Natural killer cell (primary cell): Measurements from ENCODE around the gene ABL1. TPM values are rescaled to one million over a fixed set of nuclear protein-coding genes. Genes with fewer than 3 reads are reported as not detected.

Experiments used
- ATAC-seq, 3 donors: fragments of 150-1000 bp in 2 of 3; fragments of 200-7000 bp in 1 of 3; cut with Tn5 transposase; 1 replicate in 1 of 3; 2 replicates in 2 of 3; pipeline ENCODE4 v1.10.0; 2021; ENCODE audit warnings: mild to moderate bottlenecking in 2 of 3, moderate library complexity in 2 of 3
- DNase-seq, 2 donors: peaks; one replicate each; pipeline versions ENCODE4 v3.0.0 to v3.0.0-alpha.2; 2013 to 2021; ENCODE audit warnings: mixed read lengths in 1 of 2
- H3K27ac ChIP-seq: one replicate; pipeline ENCODE4 v1.5.1; 2013; ENCODE audit warnings: mild to moderate bottlenecking, low read length
- H3K27me3 ChIP-seq: one replicate; pipeline ENCODE4 v1.6.1; 2013; ENCODE audit warnings: low read length; ENCODE audit not compliant: control insufficient read depth, insufficient read depth
- H3K36me3 ChIP-seq: one replicate; pipeline ENCODE4 v1.6.1; 2013; ENCODE audit warnings: low read length; ENCODE audit not compliant: control insufficient read depth, insufficient read depth
- H3K4me1 ChIP-seq: one replicate; pipeline ENCODE4 v1.6.1; 2013; ENCODE audit warnings: low read length; ENCODE audit not compliant: control insufficient read depth, insufficient read depth
- H3K4me3 ChIP-seq: one replicate; pipeline ENCODE4 v1.5.1; 2013; ENCODE audit warnings: low read length
- H3K9me3 ChIP-seq: one replicate; pipeline ENCODE4 v1.6.1; 2013; ENCODE audit warnings: low read length; ENCODE audit not compliant: control insufficient read depth, insufficient read depth
- H3K27ac Mint-ChIP-seq, 2 donors: one replicate each; pipeline ENCODE4 v1.8.0; 2022; ENCODE audit warnings: mild to moderate bottlenecking in 2 of 2, mixed read lengths in 2 of 2, moderate library complexity in 1 of 2
- H3K27me3 Mint-ChIP-seq, 2 donors: one replicate each; pipeline ENCODE4 v1.8.0; 2022; ENCODE audit warnings: low read depth in 2 of 2, mixed read lengths in 2 of 2
- H3K36me3 Mint-ChIP-seq: one replicate; pipeline ENCODE4 v1.8.0; 2022; ENCODE audit warnings: mixed read lengths
- H3K4me1 Mint-ChIP-seq, 2 donors: one replicate each; pipeline ENCODE4 v1.8.0; 2022; ENCODE audit warnings: mixed read lengths in 2 of 2
- H3K4me3 Mint-ChIP-seq: one replicate; pipeline ENCODE4 v1.8.0; 2022; ENCODE audit warnings: mild to moderate bottlenecking, moderate library complexity, mixed read lengths
- H3K9me3 Mint-ChIP-seq, 2 donors: one replicate each; pipeline ENCODE4 v1.8.0; 2022; ENCODE audit warnings: mixed read lengths in 2 of 2
- CTCF ChIP-seq: fragments of 200-600 bp; IDR thresholded peaks from one replicate; pipeline ENCODE4 v1.8.0; 2022; ENCODE audit warnings: antibody characterized with exemption
- WGBS: methylation state at CpG from one replicate; pipeline ENCODE4 v1.1.7; 2013; ENCODE audit warnings: missing lambda C conversion rate; ENCODE audit not compliant: insufficient coverage; 5-methylcytosine and 5-hydroxymethylcytosine counted together
- intact Hi-C: fragments of 100-400 bp; cut with micrococcal nuclease; formaldehyde crosslinking; loops from one replicate; pipeline ENCODE4 v1.14.2; 2022
- total RNA-seq, 4 donors: library from RNA; stranded (reverse); fragments of 120-200 nt in 1 of 4; gene quantifications; one replicate each; pipeline versions ENCODE4 v1.2.3 to v1.2.4, GENCODE V29; 2013 to 2022

ABL1 gene
- total RNA-seq, 3 donors from 2014 or later (not counting 1 experiment from before 2014, with no cell fraction given): 49.7 to 65.6 (median 53.8) TPM

- H3K9me3 ChIP-seq: no peaks in the 10 kb centered on the region
Observed at GRCh38 chr9:130884542-130885483, 49.8 kb downstream of the ABL1 start.

GRCh38 chr9:130885484-130886375 lies 50.7 kb downstream of the ABL1 start:
- H3K27me3 Mint-ChIP-seq: no peaks in the 10 kb centered on the region
- H3K9me3 Mint-ChIP-seq: no peaks in the 10 kb centered on the region
- DNase-seq (no peak), ATAC-seq (no peak)
- no peak overlapping the region for H3K4me3 Mint-ChIP-seq
- H3K36me3 Mint-ChIP-seq: peaks cover 7% of the 10 kb centered on the region
- H3K27ac Mint-ChIP-seq: no peak overlapping the region
- 98% methylated on average over 35 of the region's 35 CpGs for WGBS
- H3K27ac ChIP-seq: no peak overlapping the region
- H3K4me3 ChIP-seq: no peak overlapping the region
- H3K4me1 Mint-ChIP-seq: no peaks in the 10 kb centered on the region
- H3K9me3 ChIP-seq: no peaks in the 10 kb centered on the region
- no peak for TF ChIP-seq CTCF
- H3K27me3 ChIP-seq: no peaks in the 10 kb centered on the region
- intact Hi-C loops: no loop called here
- peaks cover 64% of the 10 kb centered on the region for H3K36me3 ChIP-seq
- H3K4me1 ChIP-seq: no peaks in the 10 kb centered on the region

More at GRCh38 chr9:130884542-130885483, 49.8 kb downstream of the ABL1 start:
- DNase-seq (no peak), ATAC-seq (no peak)
- H3K36me3 Mint-ChIP-seq: peaks cover 7% of the 10 kb centered on the region
- H3K9me3 Mint-ChIP-seq: no peaks in the 10 kb centered on the region
- no peaks in the 10 kb centered on the region for H3K4me1 ChIP-seq
- H3K4me3 Mint-ChIP-seq: no peak overlapping the region
- intact Hi-C loops: no loop called here
- no peaks in the 10 kb centered on the region for H3K4me1 Mint-ChIP-seq
- peaks cover 68% of the 10 kb centered on the region for H3K36me3 ChIP-seq
- H3K27ac Mint-ChIP-seq: no peak overlapping the region
- H3K27me3 Mint-ChIP-seq: no peaks in the 10 kb centered on the region
- H3K4me3 ChIP-seq: no peak overlapping the region
- 97% methylated on average over 47 of the region's 47 CpGs for WGBS
- TF ChIP-seq CTCF: no peak
- H3K27ac ChIP-seq: no peak overlapping the region
- H3K27me3 ChIP-seq: no peaks in the 10 kb centered on the region

GRCh38 chr9:130886981-130887380 lies 51.9 kb downstream of the ABL1 start:
- Histone ChIP-seq H3K4me3 (no peak overlapping the region), H3K27ac (no peak overlapping the region), H3K27me3 (no peaks in the 10 kb centered on the region), H3K36me3 (peaks cover 54% of the 10 kb centered on the region), H3K4me1 (no peaks in the 10 kb centered on the region), H3K9me3 (no peaks in the 10 kb centered on the region)
- ATAC-seq (no peak), DNase-seq (no peak)
- 95% methylated on average over 23 of the region's 23 CpGs for WGBS
- H3K4me1 Mint-ChIP-seq: no peaks in the 10 kb centered on the region
- H3K9me3 Mint-ChIP-seq: no peaks in the 10 kb centered on the region
- peaks cover 7% of the 10 kb centered on the region for H3K36me3 Mint-ChIP-seq
- no peak for TF ChIP-seq CTCF
- H3K27ac Mint-ChIP-seq: no peak overlapping the region
- no peak overlapping the region for H3K4me3 Mint-ChIP-seq
- H3K27me3 Mint-ChIP-seq: no peaks in the 10 kb centered on the region
- intact Hi-C loops: no loop called here
